Keratinocyte (primary cell): ENCODE results near the gene B4GALT2. TPM values are rescaled to one million over a fixed set of nuclear protein-coding genes. Genes with fewer than 3 reads are reported as not detected.

Experiments
- DNase-seq: peaks from one replicate; pipeline ENCODE4 v3.0.0-alpha.2; 2011; ENCODE audit warnings: low read depth, missing footprints, low spot score
- FAIRE-seq: peaks from 2 replicates; lab custom pipeline; 2011; peaks lifted over from hg19 to GRCh38; lab: Jason Lieb, UNC
- H2AFZ ChIP-seq: 2 replicates; pipeline ENCODE4 v1.6.0; 2012; ENCODE audit warnings: low read length, control low read depth, inconsistent platforms; ENCODE audit not compliant: control insufficient read depth
- H3K27ac ChIP-seq: 2 replicates; pipeline ENCODE4 v1.5.1; 2011; ENCODE audit warnings: low read length; ENCODE audit not compliant: control insufficient read depth, insufficient read depth
- H3K27me3 ChIP-seq: 3 replicates; pipeline ENCODE4 v1.6.0; 2011; ENCODE audit warnings: low read length; ENCODE audit not compliant: control insufficient read depth, insufficient read depth; ENCODE audit errors: extremely low read depth
- H3K36me3 ChIP-seq, 2 experiments: 2 replicates in 1 of 2; 3 replicates in 1 of 2; pipeline ENCODE4 v1.5.1; 2011; ENCODE audit warnings: low read length in 2 of 2, mild to moderate bottlenecking in 1 of 2; ENCODE audit not compliant: control insufficient read depth in 2 of 2, insufficient read depth in 2 of 2; ENCODE audit errors: extremely low read depth in 1 of 2
- H3K4me1 ChIP-seq: 3 replicates; pipeline ENCODE4 v1.5.1; 2011; ENCODE audit warnings: low read length; ENCODE audit not compliant: control insufficient read depth, insufficient read depth; ENCODE audit errors: extremely low read depth
- H3K4me2 ChIP-seq: 3 replicates; pipeline ENCODE4 v1.6.0; 2011; ENCODE audit warnings: low read depth, low read length; ENCODE audit not compliant: control insufficient read depth, insufficient read depth; ENCODE audit errors: extremely low read depth
- H3K4me3 ChIP-seq, 3 experiments: fragments of 200-600 bp in 1 of 3; sonication (generic) in 1 of 3; 2 replicates in 2 of 3; 3 replicates in 1 of 3; pipeline ENCODE4 v1.5.1; 2011 to 2016; ENCODE audit warnings: low read length in 3 of 3, mild to moderate bottlenecking in 3 of 3, control low read depth in 2 of 3, inconsistent platforms in 1 of 3, low read depth in 1 of 3, mixed read lengths in 1 of 3, mixed run types in 1 of 3, moderate library complexity in 1 of 3; ENCODE audit not compliant: control insufficient read depth in 2 of 3, insufficient read depth in 2 of 3; ENCODE audit errors: extremely low read depth in 1 of 3
- H3K79me2 ChIP-seq: 2 replicates; pipeline ENCODE4 v1.6.0; 2012; ENCODE audit warnings: low read length; ENCODE audit not compliant: control insufficient read depth, insufficient read depth
- H3K9ac ChIP-seq: 3 replicates; pipeline ENCODE4 v1.6.0; 2011; ENCODE audit warnings: low read length; ENCODE audit not compliant: control insufficient read depth, insufficient read depth; ENCODE audit errors: extremely low read depth
- H3K9me1 ChIP-seq: 3 replicates; pipeline ENCODE4 v1.6.0; 2011; ENCODE audit warnings: low read length; ENCODE audit not compliant: control insufficient read depth, insufficient read depth; ENCODE audit errors: extremely low read depth
- H3K9me3 ChIP-seq: 2 replicates; pipeline ENCODE4 v1.5.1; 2012; ENCODE audit warnings: low read depth, low read length; ENCODE audit not compliant: control insufficient read depth
- H4K20me1 ChIP-seq: 3 replicates; pipeline ENCODE4 v1.6.0; 2011; ENCODE audit warnings: low read length; ENCODE audit not compliant: control insufficient read depth, insufficient read depth; ENCODE audit errors: extremely low read depth
- CTCF ChIP-seq, 3 experiments: IDR thresholded peaks in 1 of 3; conservative IDR thresholded peaks in 1 of 3; optimal IDR thresholded peaks in 1 of 3; 2 replicates in 2 of 3; 3 replicates in 1 of 3; pipeline versions ENCODE3 to v1.5.1; 2011; ENCODE audit warnings: low read length in 3 of 3, mild to moderate bottlenecking in 3 of 3, moderate library complexity in 2 of 3, control low read depth in 1 of 3, inconsistent platforms in 1 of 3; ENCODE audit not compliant: insufficient read depth in 2 of 3; ENCODE audit errors: extremely low read depth in 1 of 3
- EZH2 ChIP-seq: IDR thresholded peaks from one replicate; pipeline ENCODE4 v1.6.1; 2012; ENCODE audit warnings: inconsistent platforms, mild to moderate bottlenecking, low read length, moderate library complexity
- dilution Hi-C: fragments of 300-500 bp; cut with MboI; formaldehyde crosslinking; loops from one replicate; pipeline ENCODE4 v1.7.0; 2020; ENCODE audit warnings: low sequenced_read_pairs; ENCODE audit not compliant: extremely low pct_ligation_motif_present
- polyA plus RNA-seq, 5 experiments: library from polyadenylated mRNA; depleted of rRNA in 3 of 5; stranded (reverse) in 3 of 5; stranded (forward) in 1 of 5; unstranded in 1 of 5; fragments of >200 nt; gene quantifications; 1 replicate in 1 of 5; 2 replicates in 3 of 5; 3 replicates in 1 of 5; pipeline versions ENCODE4 v1.2.1 to v1.2.3, GENCODE V29; 2011 to 2012; ENCODE audit warnings: missing spikeins in 2 of 5, low read depth in 1 of 5, low replicate concordance in 1 of 5

B4GALT2 gene
- polyA plus RNA-seq, 1 donor (not counting 4 experiments of a cell fraction or from before 2014, with no cell fraction given): 39.6 TPM

DNA sequence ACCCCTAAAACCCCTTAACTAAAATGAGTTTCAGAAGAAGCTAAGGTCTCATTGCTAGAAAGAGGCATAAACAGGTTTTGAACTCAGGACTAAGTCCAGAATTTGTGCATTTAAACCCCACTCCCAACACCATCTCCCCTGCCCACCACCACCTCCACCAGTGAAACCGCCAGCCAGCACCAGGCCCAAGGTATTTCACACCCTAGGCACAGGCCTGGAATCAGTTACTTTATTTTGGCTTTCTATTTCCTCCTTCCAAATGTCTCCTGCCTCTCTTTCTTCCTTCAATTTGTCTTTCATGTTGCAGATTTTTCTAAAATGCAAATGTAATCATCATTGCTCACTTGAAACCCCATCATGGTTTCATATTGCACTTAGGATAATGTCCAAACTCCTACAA, 34.1 kb upstream of the B4GALT2 start:
- DNase-seq (no peak), FAIRE-seq (no peak)
- Histone ChIP-seq H3K4me3 (no peak overlapping the region), H3K27me3 (no peaks in the 10 kb centered on the region), H3K79me2 (peaks cover 37% of the 10 kb centered on the region), H3K9me1 (no peaks in the 10 kb centered on the region), H2AFZ (no peak overlapping the region), H4K20me1 (no peaks in the 10 kb centered on the region), H3K27ac (no peak overlapping the region), H3K9me3 (no peaks in the 10 kb centered on the region), H3K9ac (no peak overlapping the region), H3K4me2 (no peak overlapping the region), H3K4me1 (peaks cover 21% of the 10 kb centered on the region), H3K36me3 (peaks cover 3 to 7% of the 10 kb centered on the region in 2 experiments)
- dilution Hi-C loops: loop anchor here (25.0 kb wide), 2 partner anchors 108 to 233 kb away; partner anchors contain the start of gene ST3GAL3
- no peak for TF ChIP-seq EZH2
- TF ChIP-seq CTCF (optimal IDR thresholded peaks at IDR 0.05 in 1 of 3, IDR thresholded peaks at IDR 0.05 in 1 of 3, conservative IDR thresholded peaks at IDR 0.05 in 1 of 3; ENCODE audit: extremely low read depth in 1 of 3, insufficient read depth in 2 of 3, low read length in 3 of 3): no peak

- H3K27ac ChIP-seq: peak overlapping the region; percentile 97
- no peak for FAIRE-seq
These were observed 33.3 kb upstream of the B4GALT2 start for GRCh38 chr1:43945674-43946235.

More at GRCh38 chr1:43945674-43946235, 33.3 kb upstream of the B4GALT2 start:
- DNase-seq: no peak
- H3K9ac ChIP-seq: peak overlapping the region; percentile 98
- H4K20me1 ChIP-seq: peaks cover 5% of the 10 kb centered on the region
- no peaks in the 10 kb centered on the region for H3K9me3 ChIP-seq
- dilution Hi-C loops: loop anchor here (25.0 kb wide), 2 partner anchors 108 to 233 kb away; partner anchors contain the start of gene ST3GAL3
- peak overlapping the region; percentile 89 for H3K4me2 ChIP-seq
- H3K27me3 ChIP-seq: no peaks in the 10 kb centered on the region
- peaks cover 44% of the 10 kb centered on the region for H3K79me2 ChIP-seq
- TF ChIP-seq EZH2: no peak
- no peak for TF ChIP-seq CTCF (optimal IDR thresholded peaks at IDR 0.05 in 1 of 3, IDR thresholded peaks at IDR 0.05 in 1 of 3, conservative IDR thresholded peaks at IDR 0.05 in 1 of 3; ENCODE audit: extremely low read depth in 1 of 3, insufficient read depth in 2 of 3, low read length in 3 of 3)
- H3K9me1 ChIP-seq: no peaks in the 10 kb centered on the region
- H2AFZ ChIP-seq: peak overlapping the region; percentile 82
- H3K36me3 ChIP-seq: peaks cover 10 to 12% of the 10 kb centered on the region in 2 experiments
- H3K4me3 ChIP-seq: peak overlapping the region; percentile 72 to 85 (median 79)
- H3K4me1 ChIP-seq: peaks cover 21% of the 10 kb centered on the region
